K562 (cell line): ENCODE results near the gene GRIN1. TPM values are rescaled to one million over a fixed set of nuclear protein-coding genes. Genes with fewer than 3 reads are reported as not detected.

ENCODE experiments used
- ATAC-seq: fragments of 200-7000 bp; cut with Tn5 transposase; 3 replicates; pipeline ENCODE4 v1.9.1; 2020; ENCODE audit warnings: moderate library complexity
- BruUV-seq: library from RNA; stranded (reverse); fragments of 400-500 nt; replicated peaks from 2 replicates; lab custom pipeline; 2021; lab: Mats Ljungman, UMichigan
- CTCF ChIA-PET: fragments of 300-600 bp; formaldehyde crosslinking; extraction: SDS; loops from one replicate; lab custom pipeline; 2021; ENCODE audit warnings: low intra/inter-chr PET ratio; lab: Yijun Ruan, JAX
- POLR2A ChIA-PET: fragments of 300-600, 350-650 bp; sonication (Branson Sonifier 250); formaldehyde crosslinking; extraction: SDS; loops from one replicate; lab custom pipeline; 2021; ENCODE audit warnings: antibody characterized with exemption, inconsistent platforms; lab: Yijun Ruan, JAX
- DNase-seq, 4 experiments: peaks; one replicate each; pipeline versions ENCODE4 v3.0.0 to v3.0.0-alpha.2; 2011 to 2018; ENCODE audit warnings: low spot score in 3 of 4, mixed read lengths in 3 of 4; ENCODE audit errors: extremely low read depth in 1 of 4
- FAIRE-seq: peaks from 2 replicates; lab custom pipeline; 2011; peaks lifted over from hg19 to GRCh38; lab: Jason Lieb, UNC
- H2AFZ ChIP-seq: 2 replicates; pipeline ENCODE4 v1.6.0; 2011; ENCODE audit warnings: low read depth, low read length, control low read depth, inconsistent platforms
- H3K27ac ChIP-seq: fragments of 200-600 bp; 3 replicates; pipeline ENCODE4 v1.8.0; 2011; ENCODE audit warnings: low read depth, mild to moderate bottlenecking, control low read depth, inconsistent platforms, low read length, moderate library complexity, mixed read lengths; ENCODE audit errors: extremely low read depth
- H3K27me3 ChIP-seq, 2 experiments: fragments of 300-600 bp in 1 of 2; 2 replicates in 1 of 2; 3 replicates in 1 of 2; pipeline versions ENCODE4 v1.6.0 to v1.8.0; 2011; ENCODE audit warnings: inconsistent platforms in 2 of 2, low read length in 2 of 2, mild to moderate bottlenecking in 1 of 2, mixed read lengths in 1 of 2, moderate library complexity in 1 of 2; ENCODE audit not compliant: control insufficient read depth in 2 of 2, insufficient read depth in 2 of 2
- H3K36me3 ChIP-seq: fragments of 300-600 bp; 3 replicates; pipeline ENCODE4 v1.8.0; 2011; ENCODE audit warnings: mild to moderate bottlenecking, low read length, inconsistent platforms; ENCODE audit not compliant: control insufficient read depth, insufficient read depth
- H3K4me1 ChIP-seq, 2 experiments: fragments of 200-600 bp in 1 of 2; replicated peaks in 1 of 2; 2 replicates in 1 of 2; 3 replicates in 1 of 2; pipeline versions ENCODE4 v1.5.1 to v1.8.0; 2011; ENCODE audit warnings: inconsistent platforms in 2 of 2, low read length in 2 of 2, mild to moderate bottlenecking in 1 of 2, mixed read lengths in 1 of 2, moderate library complexity in 1 of 2; ENCODE audit not compliant: control insufficient read depth in 2 of 2, insufficient read depth in 2 of 2
- H3K4me2 ChIP-seq: 2 replicates; pipeline ENCODE4 v1.6.1; 2011; ENCODE audit warnings: low read length, control low read depth, inconsistent platforms, mixed read lengths; ENCODE audit not compliant: insufficient read depth
- H3K4me3 ChIP-seq: fragments of 200-600 bp; sonication (generic), shearing (Covaris generic); 2 replicates; pipeline ENCODE4 v1.5.1; 2016; ENCODE audit warnings: control low read depth, inconsistent platforms
- H3K79me2 ChIP-seq: fragments of 200-600 bp; 3 replicates; pipeline ENCODE4 v1.8.0; 2011; ENCODE audit warnings: low read length, inconsistent platforms; ENCODE audit not compliant: control insufficient read depth, insufficient read depth
- H3K9ac ChIP-seq, 2 experiments: 2 replicates each; pipeline versions ENCODE4 v1.6.0 to v1.6.1; 2011; ENCODE audit warnings: low read depth in 2 of 2, low read length in 2 of 2, control low read depth in 1 of 2, inconsistent platforms in 1 of 2, mild to moderate bottlenecking in 1 of 2, mixed read lengths in 1 of 2; ENCODE audit not compliant: insufficient read depth in 1 of 2
- H3K9me1 ChIP-seq: one replicate; pipeline ENCODE4 v1.6.0; 2011; ENCODE audit warnings: inconsistent platforms, mild to moderate bottlenecking, low read length, moderate library complexity; ENCODE audit not compliant: control insufficient read depth, insufficient read depth
- H3K9me3 ChIP-seq: replicated peaks from 2 replicates; pipeline ENCODE4 v1.5.1; 2011; ENCODE audit warnings: low read depth, low read length, inconsistent platforms; ENCODE audit not compliant: control insufficient read depth, insufficient read depth
- H4K20me1 ChIP-seq: replicated peaks from 2 replicates; pipeline ENCODE4 v1.6.1; 2011; ENCODE audit warnings: low read length, inconsistent platforms, mixed read lengths; ENCODE audit not compliant: control insufficient read depth, insufficient read depth
- FOXP1 ChIP-seq: sonication (generic); formaldehyde crosslinking; IDR thresholded peaks from 2 replicates; pipeline ENCODE4 v1.8.0; 2022; ENCODE audit warnings: mild to moderate bottlenecking, missing genetic modification reagents
- GABPB2 ChIP-seq: fragments of 250-450 bp; sonication (Bioruptor Pico); conservative IDR thresholded peaks from 2 replicates; pipeline ENCODE4 v1.5.1; 2021; ENCODE audit warnings: mild to moderate bottlenecking
- GTF2E2 ChIP-seq: fragments of 200-800 bp; sonication (Bioruptor generic); IDR thresholded peaks from 2 replicates; pipeline ENCODE4 v1.6.1; 2016; ENCODE audit warnings: missing genetic modification characterization, missing compliant biosample characterization
- KLF13 ChIP-seq: fragments of 450-650 bp; IDR thresholded peaks from 2 replicates; pipeline ENCODE4 v1.6.1; 2016; ENCODE audit warnings: missing genetic modification characterization, low read depth, mild to moderate bottlenecking, missing compliant biosample characterization, moderate library complexity, borderline replicate concordance
- LARP7 ChIP-seq: fragments of 450-650 bp; IDR thresholded peaks from 2 replicates; pipeline ENCODE4 v1.6.1; 2016
- NELFE ChIP-seq: IDR thresholded peaks from 2 replicates; pipeline ENCODE4 v1.6.1; 2011; ENCODE audit warnings: mild to moderate bottlenecking; ENCODE audit not compliant: insufficient read depth, insufficient read length
- NRF1 ChIP-seq, 2 experiments: fragments of 450-650 bp; IDR thresholded peaks in 1 of 2; conservative IDR thresholded peaks in 1 of 2; 2 replicates each; pipeline ENCODE4 v1.6.1; 2014; ENCODE audit warnings: mild to moderate bottlenecking in 2 of 2
- PCBP2 ChIP-seq: fragments of 200-400 bp; formaldehyde crosslinking; IDR thresholded peaks from 2 replicates; pipeline ENCODE4 v1.6.1; 2018; ENCODE audit warnings: low read length, low read depth, mild to moderate bottlenecking, moderate library complexity; ENCODE audit not compliant: poor library complexity, severe bottlenecking
- PHF8 ChIP-seq: fragments of 200-600 bp; sonication (generic); IDR thresholded peaks from 2 replicates; pipeline ENCODE4 v1.6.1; 2012; ENCODE audit warnings: mixed run types, mild to moderate bottlenecking, inconsistent platforms, low read length, moderate library complexity, borderline replicate concordance
- POLR2A ChIP-seq: fragments of 450-650 bp; conservative IDR thresholded peaks from 2 replicates; pipeline ENCODE4 v1.6.1; 2016
- PTBP1 ChIP-seq: fragments of 200-400 bp; formaldehyde crosslinking; IDR thresholded peaks from 2 replicates; pipeline ENCODE4 v1.6.1; 2017; ENCODE audit warnings: low read depth, low read length
- SIRT6 ChIP-seq: IDR thresholded peaks from one replicate; pipeline ENCODE4 v1.6.1; 2012; ENCODE audit warnings: low read depth, mild to moderate bottlenecking, control low read depth, inconsistent platforms, low read length, moderate library complexity
- SRF ChIP-seq, 2 experiments: fragments of 250-450, 450-650 bp in 1 of 2; sonication (Bioruptor Pico) in 1 of 2; sonication (generic) in 1 of 2; formaldehyde crosslinking; IDR thresholded peaks; 2 replicates each; pipeline versions ENCODE4 v1.5.0 to v1.5.1; 2020 to 2022; ENCODE audit warnings: mild to moderate bottlenecking in 1 of 2, missing genetic modification reagents in 1 of 2
- TGIF2 ChIP-seq: sonication (generic); formaldehyde crosslinking; IDR thresholded peaks from 2 replicates; pipeline ENCODE4 v1.8.1; 2022; ENCODE audit warnings: mild to moderate bottlenecking, missing genetic modification reagents, moderate library complexity
- TRIM28 ChIP-seq: fragments of 450-650 bp; IDR thresholded peaks from 2 replicates; pipeline ENCODE4 v1.6.1; 2017
- U2AF1 ChIP-seq: fragments of 200-400 bp; formaldehyde crosslinking; optimal IDR thresholded peaks from 2 replicates; pipeline ENCODE3; 2017; ENCODE audit warnings: mild to moderate bottlenecking, low read depth, low read length, moderate library complexity
- ZBTB33 ChIP-seq: sonication (generic); formaldehyde crosslinking; IDR thresholded peaks from 2 replicates; pipeline ENCODE4 v1.8.1; 2023; ENCODE audit warnings: mild to moderate bottlenecking, missing genetic modification reagents
- ZNF408 ChIP-seq: fragments of 250-450 bp; sonication (Bioruptor Pico); IDR thresholded peaks from 2 replicates; pipeline ENCODE4 v1.4.0; 2020; ENCODE audit warnings: low read depth, mild to moderate bottlenecking, moderate library complexity
- ZNF449 ChIP-seq: fragments of 250-450 bp; sonication (Bioruptor Pico); IDR thresholded peaks from 2 replicates; pipeline ENCODE4 v1.8.0; 2022; ENCODE audit warnings: moderate library complexity, mild to moderate bottlenecking, inconsistent platforms
- ZNF57 ChIP-seq: fragments of 450-650 bp; formaldehyde crosslinking; IDR thresholded peaks from 2 replicates; pipeline ENCODE4 v1.4.0; 2020; ENCODE audit warnings: mild to moderate bottlenecking, moderate library complexity
- WGBS: fragments of 100-300 bp; shearing (Covaris generic); methylation state at CpG from one replicate; pipeline ENCODE4 v1.1.6; 2016; ENCODE audit warnings: low coverage, mixed read lengths; ENCODE audit not compliant: insufficient coverage; ENCODE audit errors: missing lambda C conversion rate; 5-methylcytosine and 5-hydroxymethylcytosine counted together
- in situ Hi-C: fragments of 300-500 bp; cut with MboI; formaldehyde crosslinking; loops from 4 replicates; pipeline ENCODE4 v1.15.0; 2018; ENCODE audit warnings: inconsistent platforms, mixed read lengths
- intact Hi-C: fragments of 100-400 bp; cut with micrococcal nuclease; formaldehyde crosslinking; loops from 2 replicates; pipeline ENCODE4 v1.14.2; 2022
- polyA plus RNA-seq, 8 experiments: library from polyadenylated mRNA; depleted of rRNA in 4 of 8; stranded (reverse) in 5 of 8; unstranded in 3 of 8; fragments of >200 nt; fragmentation: Nextera tagmentation in 2 of 8; fragmentation: Illumina TruSeq in 1 of 8; extraction: Ambion mirVana in 2 of 8; extraction: Trizol in 1 of 8; gene quantifications; 2 replicates each; pipeline versions ENCODE4 v1.2.1 to v1.2.3, GENCODE V29; 2011 to 2014; ENCODE audit warnings: inconsistent platforms in 1 of 8, missing spikeins in 1 of 8
- total RNA-seq, 7 experiments: library from RNA; depleted of rRNA in 6 of 7; stranded (reverse); fragments of >200 nt in 6 of 7; fragmentation: Illumina TruSeq in 2 of 7; extraction: Trizol in 2 of 7; gene quantifications; 2 replicates each; pipeline versions ENCODE4 v1.2.1 to v1.2.3, GENCODE V29; 2011 to 2021; ENCODE audit warnings: low replicate concordance in 1 of 7

Gene GRIN1
- total and polyA plus RNA-seq, 9 of the 15 experiments (the other 6 are each of a cell fraction or from before 2014, with no cell fraction given) = 0.03 to 0.35 (median 0.16) TPM; not detected in 6

- peak; percentile 66 to 69 (median 68) for DNase-seq
- H3K27me3 ChIP-seq = peaks cover 19 to 29% of the 10 kb centered on the region in 2 experiments; a peak in 4 of 5 replicates
- ChIA-PET CTCF (no interaction called here), POLR2A (interaction anchor here (0.8 to 1.0 kb wide), 2 partner anchors 9 to 14 kb away, joined by 3 to 4 read pairs; partner anchors contain the start of gene TMEM210)
- H2AFZ ChIP-seq = peak overlapping the region; percentile 72
- no peak overlapping the region for H3K27ac ChIP-seq
- ATAC-seq = peak; percentile 65
- no peak for FAIRE-seq
- H3K4me1 ChIP-seq = peaks cover 6 to 97% of the 10 kb centered on the region in 2 experiments; a peak in 4 of 5 replicates
- H3K36me3 ChIP-seq = no peaks in the 10 kb centered on the region
- intact Hi-C loops = no loop called here
- H3K9me3 ChIP-seq = no peaks in the 10 kb centered on the region
- H3K4me3 ChIP-seq = 0 out of 2 replicates have a peak overlapping the region, but pooled peaks have one; percentile 10
- H3K79me2 ChIP-seq = no peaks in the 10 kb centered on the region
- H4K20me1 ChIP-seq = peaks cover 5% of the 10 kb centered on the region; the same call in 1 of the 2 replicates
- in situ Hi-C loops = no loop called here
- peak overlapping the region; percentile 63 for H3K4me2 ChIP-seq
- 36% methylated on average over 13 of the region's 26 CpGs for WGBS
- peak overlapping the region in 1 of 2 experiments; percentile 83; a peak in 2 of 4 replicates for H3K9ac ChIP-seq
- no peaks in the 10 kb centered on the region for H3K9me1 ChIP-seq
- no TSS peak for BruUV-seq
- no peak for TF ChIP-seq SRF (CRISPR knock-in tag; IDR thresholded peaks at IDR 0.05)
- TF ChIP-seq PHF8 = 0 out of 2 replicates have a peak, but pooled peaks have one; percentile 33
- no peak for TF ChIP-seq GTF2E2 (tag)
- TF ChIP-seq TRIM28 = no peak
- no peak for TF ChIP-seq LARP7
- TF ChIP-seq NELFE = no peak
- no peak for TF ChIP-seq PCBP2
- TF ChIP-seq U2AF1 = no peak
- no peak for TF ChIP-seq TGIF2
- TF ChIP-seq ZNF408 (CRISPR knock-in tag) = no peak
- TF ChIP-seq SIRT6 = no peak
- TF ChIP-seq FOXP1 (CRISPR knock-in tag) = no peak
- TF ChIP-seq KLF13 (tag) = no peak
- TF ChIP-seq ZNF57 (CRISPR knock-in tag) = no peak
- TF ChIP-seq GABPB2 (CRISPR knock-in tag) = no peak
- TF ChIP-seq PTBP1 = no peak
- TF ChIP-seq ZBTB33 = 0 out of 2 replicates have a peak, but pooled peaks have one; percentile 20
- no peak for TF ChIP-seq POLR2A
- TF ChIP-seq NRF1 (conservative IDR thresholded peaks at IDR 0.05 in 1 of 2, IDR thresholded peaks at IDR 0.05 in 1 of 2) = peak; percentile 44 to 64; a peak in 2 of 4 replicates
- TF ChIP-seq ZNF449 (CRISPR knock-in tag) = no peak
Observed at GRCh38 chr9:137163365-137163715, 24.4 kb downstream of the GRIN1 start.
